NCI-H2081 treated with DMSO at 0.1 percent for 48 hours (cell line): ENCODE data around the gene PMPCA.
"Not testable (repeated sequence)": the region's sequence is repeated elsewhere in the genome, so short reads cannot be mapped to it uniquely, and the experiment has no call there.

Source experiments
- DNase-seq: peaks from one replicate; lab custom pipeline; 2025; lab: John Stamatoyannopoulos, UW

Gene PMPCA

GRCh38 chr9:136412962-136413361, 2.5 kb downstream of the PMPCA start:
- DNase-seq, result no peak

DNA sequence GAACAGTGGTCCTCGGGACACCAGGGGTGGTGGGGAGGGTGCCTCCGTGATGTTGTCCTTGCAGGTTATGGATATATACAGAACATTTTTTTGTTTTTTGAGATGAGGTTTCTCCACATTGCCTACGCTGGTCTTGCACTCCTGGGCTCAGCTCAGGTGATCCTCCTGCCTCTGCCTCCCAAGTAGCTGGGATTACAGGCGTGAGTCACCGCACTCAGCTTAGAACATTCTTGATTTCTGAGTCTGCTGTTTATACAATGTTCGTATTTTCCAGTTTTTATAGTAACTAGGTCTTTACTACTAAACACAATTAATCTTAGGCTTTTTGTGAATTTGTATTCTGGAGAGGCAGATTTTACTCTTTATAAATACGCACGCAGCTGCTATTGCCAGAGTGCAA, 6.0 kb downstream of the PMPCA start:
- no peak for DNase-seq

- no peak for DNase-seq
Observed at GRCh38 chr9:136416914-136417313, 6.5 kb downstream of the PMPCA start.

GRCh38 chr9:136418182-136419091, 8.0 kb downstream of the PMPCA start:
- DNase-seq, result no peak

DNA sequence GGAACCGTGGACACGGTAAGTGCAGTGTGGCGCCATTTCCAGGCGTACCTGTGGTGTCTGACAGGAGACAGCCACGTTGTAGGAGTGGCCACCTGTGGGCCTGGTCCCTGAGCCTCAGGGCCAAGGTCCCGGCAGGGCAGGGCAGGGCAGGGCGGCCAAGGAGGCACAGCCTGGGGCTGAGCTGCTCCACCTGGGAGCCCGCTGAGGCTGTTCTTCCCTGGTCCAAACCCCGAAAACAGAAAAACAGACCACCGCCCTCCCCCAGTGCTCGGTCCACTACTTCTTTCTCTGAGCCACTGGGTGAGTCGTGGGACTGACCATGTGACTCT, 8.6 kb downstream of the PMPCA start:
- no peak for DNase-seq

DNA sequence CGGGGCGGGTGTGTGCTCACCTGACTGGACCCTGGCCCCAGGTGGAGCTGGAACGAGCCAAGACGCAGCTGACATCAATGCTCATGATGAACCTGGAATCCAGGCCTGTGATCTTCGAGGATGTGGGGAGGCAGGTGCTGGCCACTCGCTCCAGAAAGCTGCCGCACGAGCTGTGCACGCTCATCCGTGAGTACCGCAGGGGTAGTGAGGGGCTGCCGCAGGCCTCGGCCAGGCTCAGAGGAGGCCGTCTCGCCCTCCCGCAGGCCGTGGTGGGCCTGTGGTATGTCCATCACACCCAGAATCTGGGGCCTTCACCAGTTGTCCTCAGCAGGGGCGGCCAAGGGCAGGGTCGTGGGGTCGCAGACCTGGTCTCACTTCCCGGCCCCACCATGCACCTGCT, 11.3 kb downstream of the PMPCA start:
- DNase-seq, result no peak

- DNase-seq, result no peak
Observed at GRCh38 chr9:136422876-136423275, 12.4 kb downstream of the PMPCA start.

DNA sequence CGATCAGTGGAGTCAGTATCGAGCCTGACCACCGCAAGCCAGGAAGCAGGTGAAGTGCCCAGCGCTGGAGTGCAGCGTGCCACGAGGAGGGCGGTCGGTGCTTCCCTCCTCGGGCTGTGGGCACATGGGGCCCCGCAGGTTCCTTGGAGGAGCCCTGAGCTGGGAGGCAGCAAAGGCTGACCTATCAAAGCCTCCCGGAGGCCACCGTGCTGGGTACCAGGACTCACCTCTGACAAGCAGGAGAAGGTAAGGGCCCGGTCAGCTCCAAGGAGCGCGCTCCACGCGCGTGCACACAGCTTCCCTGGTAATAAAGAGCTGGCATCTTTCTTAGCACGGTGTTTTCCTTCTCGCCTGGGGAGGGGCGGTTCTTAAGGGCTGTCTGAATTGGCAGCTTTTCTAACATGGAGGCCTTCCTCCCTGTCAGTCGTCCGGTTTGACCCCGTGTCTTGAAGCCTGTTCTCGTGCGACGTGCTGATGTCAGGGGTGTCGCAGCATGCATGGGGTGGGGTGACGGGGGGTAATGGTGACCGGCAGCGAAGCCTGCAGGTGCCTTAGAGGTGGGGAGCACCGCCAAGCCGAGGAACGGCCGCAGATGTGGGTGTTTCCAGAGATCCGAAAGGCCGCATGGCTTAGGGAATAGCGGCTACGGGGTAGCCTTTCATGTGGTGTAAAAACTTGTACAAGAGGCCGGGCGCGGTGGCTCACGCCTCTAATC, 13.1 kb downstream of the PMPCA start:
- no peak for DNase-seq

DNA sequence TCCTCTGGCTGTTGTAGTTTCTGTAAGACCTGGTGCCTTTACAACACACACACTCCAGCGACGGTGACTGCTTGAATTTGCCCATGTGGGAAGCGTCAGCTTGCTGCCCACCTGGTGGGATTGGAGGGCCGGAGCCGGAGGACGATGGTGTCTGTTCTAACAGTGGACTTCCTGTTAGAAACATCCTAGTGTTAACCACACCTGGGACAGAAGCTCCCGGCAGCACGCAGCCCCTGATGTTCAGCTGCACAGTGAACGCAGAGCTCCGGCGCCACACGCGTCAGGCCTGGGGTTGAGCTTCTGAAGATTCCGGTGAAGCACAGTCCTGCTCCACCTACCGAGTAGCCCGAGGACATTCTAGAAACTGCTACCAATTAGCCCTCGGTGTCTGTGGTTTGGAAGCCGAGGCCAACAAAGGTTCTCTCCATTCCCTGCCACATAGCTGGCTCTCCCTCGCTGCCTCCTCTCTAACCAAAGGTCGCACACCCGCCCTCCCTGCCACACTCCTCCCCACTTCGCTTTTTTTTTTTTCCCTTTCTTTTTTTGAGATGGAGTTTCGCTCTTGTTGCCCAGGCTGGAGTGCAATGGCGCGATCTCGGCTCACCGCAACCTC, 14.4 kb downstream of the PMPCA start:
- no peak for DNase-seq

- not testable (repeated sequence) for DNase-seq
Observed at GRCh38 chr9:136425367-136425766, 14.9 kb downstream of the PMPCA start.

- no peak for DNase-seq
Observed at GRCh38 chr9:136426787-136427186, 16.3 kb downstream of the PMPCA start.

DNA sequence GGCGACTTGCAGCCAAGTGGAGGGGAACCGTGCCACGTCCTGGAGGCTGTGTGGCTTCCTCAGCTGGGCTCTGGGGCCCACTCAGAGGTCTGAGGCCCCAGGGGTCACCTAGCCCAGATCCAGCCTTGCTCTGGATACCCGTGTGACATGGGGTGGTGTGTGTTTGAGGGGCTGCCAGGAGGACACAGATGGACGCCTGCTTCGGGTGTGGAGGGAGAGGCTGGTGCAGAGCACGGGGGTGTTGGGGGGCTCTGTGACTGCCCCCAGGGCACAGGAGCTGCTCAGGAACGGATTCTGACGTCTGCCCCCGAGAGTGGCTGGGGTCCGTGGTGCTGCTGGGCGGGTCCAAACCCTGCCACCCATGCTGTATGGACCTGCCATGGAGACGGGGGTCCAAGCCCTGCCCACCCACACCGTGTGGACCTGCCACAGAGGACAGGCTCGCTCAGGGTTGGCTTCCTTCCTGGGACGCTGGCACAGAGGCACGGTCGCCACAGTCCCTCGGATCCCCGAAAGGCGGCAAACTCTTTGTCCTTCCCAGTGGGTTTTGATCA, 18.7 kb downstream of the PMPCA start:
- no peak for DNase-seq

- no peak for DNase-seq
Observed at GRCh38 chr9:136429683-136430491, 19.4 kb downstream of the PMPCA start.

GRCh38 chr9:136430588-136431234, 20.3 kb downstream of the PMPCA start:
- DNase-seq, result no peak

DNA sequence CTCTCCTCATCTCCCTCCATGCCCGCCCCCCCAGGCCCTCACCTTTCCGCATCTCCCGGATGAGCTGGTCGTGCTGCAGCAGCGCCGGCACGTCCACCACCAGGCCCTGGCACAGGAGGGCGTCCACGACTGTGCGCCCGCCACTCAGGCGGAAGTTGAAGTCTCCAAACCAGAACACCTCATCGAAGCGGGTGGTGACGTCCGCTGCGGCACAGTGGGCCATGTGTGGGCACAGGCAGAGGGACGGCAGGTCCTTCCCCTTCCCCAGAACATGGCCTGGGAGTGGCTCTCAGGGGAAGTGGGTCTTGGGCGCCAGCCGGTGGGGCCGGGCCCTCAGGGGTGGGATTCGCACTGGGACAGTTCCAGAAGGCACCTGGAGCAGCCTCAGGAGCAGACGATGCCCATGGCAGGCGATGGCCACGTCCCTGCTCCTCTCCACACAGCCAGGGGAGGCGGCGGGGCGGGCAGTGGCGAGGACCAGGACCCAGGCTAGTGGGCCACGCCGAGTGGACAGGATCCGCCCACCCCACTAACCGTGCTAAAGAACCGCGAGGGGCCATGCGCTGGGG, 21.4 kb downstream of the PMPCA start:
- DNase-seq, result no peak

GRCh38 chr9:136432591-136432990, 22.1 kb downstream of the PMPCA start:
- DNase-seq, result no peak

DNA sequence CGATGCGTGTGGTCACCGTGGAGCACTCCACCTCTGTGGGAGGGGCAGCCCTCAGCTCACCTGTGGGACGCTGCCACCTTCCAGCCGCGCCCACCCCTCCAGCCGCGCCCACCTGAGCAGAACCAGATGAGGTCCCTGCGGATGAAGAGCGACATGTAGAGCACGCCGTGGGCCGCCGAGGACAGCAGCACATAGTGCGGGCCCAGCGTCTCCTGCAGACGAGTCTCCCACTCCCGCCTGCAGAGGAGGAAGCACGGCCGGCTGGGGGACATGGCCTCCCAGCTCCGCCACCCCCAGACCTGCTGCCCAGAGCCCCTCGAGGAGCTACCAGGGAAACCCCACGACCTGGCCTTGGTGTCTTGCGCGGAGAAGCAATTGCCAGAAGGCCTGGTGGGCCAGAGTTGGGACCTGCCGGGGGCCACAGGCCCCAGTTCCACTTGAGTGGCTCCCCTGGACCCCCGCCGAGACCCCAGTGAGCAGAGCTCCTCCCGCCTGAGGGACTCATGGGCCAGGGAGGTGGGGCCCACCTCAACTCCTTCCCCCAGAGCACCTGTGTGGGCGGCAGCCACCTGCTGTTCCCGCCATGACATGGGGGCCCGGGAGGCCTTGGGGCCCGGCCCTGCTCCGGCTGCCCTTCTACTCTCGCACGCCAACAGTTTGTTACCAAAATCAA, 22.7 kb downstream of the PMPCA start:
- DNase-seq, result no peak

- no peak for DNase-seq
Observed at GRCh38 chr9:136433849-136434579, 23.6 kb downstream of the PMPCA start.

DNA sequence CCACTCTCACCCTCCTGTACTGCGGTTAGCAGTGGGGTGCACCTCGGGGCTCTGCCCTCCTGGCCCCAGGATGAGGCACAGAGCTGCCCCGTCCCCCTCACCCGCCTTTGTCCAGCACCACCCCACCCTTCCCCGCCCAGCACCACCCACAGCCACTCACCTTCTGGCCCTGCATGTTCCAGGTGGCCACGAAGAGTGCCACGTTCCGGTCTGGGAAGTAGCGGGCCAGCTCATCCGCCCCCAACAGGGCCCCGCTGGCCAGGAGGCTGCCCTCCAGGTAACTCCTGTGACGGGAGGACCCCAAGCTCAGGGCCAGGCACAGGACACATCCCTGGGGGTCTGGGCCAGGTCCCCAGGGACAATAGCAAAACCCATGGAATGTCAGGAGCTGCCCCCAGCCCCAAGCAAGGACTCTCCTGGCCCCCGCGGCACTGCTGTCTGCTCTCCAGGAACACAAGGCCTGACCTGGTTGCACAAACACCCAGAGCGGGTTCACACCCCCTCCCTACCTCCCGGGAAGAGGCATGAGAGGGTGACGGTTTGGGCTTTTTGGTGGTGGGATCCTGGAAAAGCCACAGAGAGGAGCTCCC, 24.2 kb downstream of the PMPCA start:
- no peak for DNase-seq
